ENCODE measurements around the gene LZTS3.
"Not testable (repeated sequence)": the region's sequence is repeated elsewhere in the genome, so short reads cannot be mapped to it uniquely, and the experiment has no call there.

Gene LZTS3

DNA sequence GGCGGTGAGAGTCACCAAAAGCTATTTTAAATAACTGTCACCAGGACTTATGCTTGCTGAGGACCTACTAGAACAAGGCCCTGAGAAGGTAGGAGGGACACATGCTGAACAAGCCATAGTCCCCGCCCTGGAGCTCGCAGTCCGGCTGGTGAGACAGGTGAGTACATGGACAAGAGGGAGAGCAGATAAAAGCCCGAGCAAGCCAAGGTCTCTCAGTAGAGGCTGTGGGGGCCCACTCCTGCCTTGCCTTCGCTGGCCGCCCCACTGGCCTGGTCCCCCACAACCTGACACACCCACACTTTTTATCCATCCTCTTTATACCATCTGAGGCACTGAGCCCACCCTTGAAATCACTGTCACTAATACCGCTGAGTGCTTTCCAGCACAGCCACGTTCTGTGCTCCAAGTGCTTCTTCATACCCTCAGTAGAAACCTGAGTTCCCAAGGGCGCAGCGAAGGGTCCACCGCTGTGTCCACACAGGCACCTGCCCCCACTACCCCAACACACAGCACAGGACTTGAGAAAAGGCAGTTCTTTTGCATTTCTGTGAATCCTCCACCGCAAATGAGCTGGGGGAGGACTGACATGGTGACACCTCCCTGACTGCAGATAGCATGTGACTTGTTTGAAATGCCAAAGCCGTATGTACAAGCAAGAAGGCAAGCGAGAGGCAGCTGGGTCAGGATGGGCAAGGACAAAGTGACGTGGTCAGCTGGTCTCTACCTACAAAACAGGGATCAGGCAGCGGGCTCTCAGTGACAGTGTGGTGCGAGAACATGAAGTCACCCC is 19.1 kb upstream of the LZTS3 start:
- DNase-seq = no peak

DNA sequence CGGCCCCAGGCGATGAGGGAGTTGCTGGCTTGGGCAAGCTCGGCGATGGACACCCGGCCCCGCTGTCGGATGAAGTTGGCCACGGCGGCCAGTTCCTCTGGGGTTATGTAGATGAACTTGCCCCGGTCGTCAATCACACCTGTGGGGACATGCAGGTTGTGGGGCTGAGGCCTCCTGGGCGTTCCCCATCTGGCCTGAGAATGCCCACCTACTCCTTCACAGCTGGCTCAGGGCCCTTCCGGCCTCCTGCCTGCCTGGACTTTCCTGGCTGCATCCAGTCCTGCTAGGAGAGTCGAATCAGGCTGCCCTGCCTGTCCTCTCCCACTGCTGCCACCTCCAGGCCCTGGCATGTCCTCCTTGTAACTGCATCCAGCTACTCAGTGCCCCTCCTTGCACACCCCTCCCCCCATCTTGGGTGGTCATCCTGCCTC is 17.3 kb upstream of the LZTS3 start:
- no peak for DNase-seq

DNA sequence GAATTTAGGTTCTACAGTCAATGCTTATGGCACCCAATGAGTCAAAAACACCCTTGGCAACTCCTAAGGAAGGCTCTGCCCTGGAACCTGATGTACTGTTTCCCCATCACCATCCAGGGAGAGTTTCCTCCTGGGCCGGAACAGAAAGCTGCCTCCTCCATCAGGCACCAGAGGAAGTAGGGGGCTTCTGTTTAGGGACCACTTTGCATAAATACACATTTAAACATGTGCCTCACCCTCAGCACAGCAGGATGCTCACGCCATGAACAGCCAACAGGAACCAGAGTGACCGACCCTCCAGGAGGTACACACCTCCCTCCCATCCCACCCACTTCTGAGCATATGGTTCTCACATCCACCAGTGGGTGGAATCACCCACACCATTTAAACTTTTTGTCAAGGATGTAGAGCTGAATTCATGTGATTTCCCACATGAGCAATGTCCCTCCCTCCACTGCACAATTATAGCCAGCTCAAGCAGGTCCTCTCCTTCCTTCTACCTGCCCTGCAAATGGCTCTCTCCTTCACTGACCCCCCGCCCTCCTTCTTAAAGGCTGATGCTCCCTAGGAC is 16.3 kb upstream of the LZTS3 start:
- DNase-seq = no peak

DNA sequence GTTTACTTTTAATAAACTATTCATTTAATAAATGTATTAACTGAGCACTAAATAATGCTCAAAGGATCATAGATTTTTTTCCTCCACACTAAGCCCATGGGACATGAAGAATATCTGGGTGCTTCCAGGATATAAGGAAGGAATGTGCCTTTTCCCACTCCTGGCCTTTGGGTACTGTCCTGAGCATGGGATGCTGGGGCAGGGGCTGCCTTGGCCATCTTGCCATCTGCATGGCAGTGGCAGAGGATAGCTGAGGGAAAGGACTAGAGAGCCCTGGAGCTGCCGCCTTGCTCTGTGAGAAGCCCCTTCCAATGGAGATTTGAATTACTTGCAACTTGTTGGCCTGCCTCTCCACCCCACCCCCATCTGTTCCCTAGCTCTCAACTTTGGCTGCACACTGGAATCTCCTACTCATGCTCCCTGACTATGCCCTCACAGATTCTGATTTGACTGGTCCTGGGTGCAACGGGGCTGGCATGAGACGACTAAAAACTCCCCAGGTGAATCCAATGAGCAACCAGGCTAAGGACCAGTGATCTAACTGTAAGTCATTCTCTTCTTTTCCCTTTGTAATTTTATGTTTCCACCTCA is 15.6 kb upstream of the LZTS3 start:
- no peak for DNase-seq

DNA sequence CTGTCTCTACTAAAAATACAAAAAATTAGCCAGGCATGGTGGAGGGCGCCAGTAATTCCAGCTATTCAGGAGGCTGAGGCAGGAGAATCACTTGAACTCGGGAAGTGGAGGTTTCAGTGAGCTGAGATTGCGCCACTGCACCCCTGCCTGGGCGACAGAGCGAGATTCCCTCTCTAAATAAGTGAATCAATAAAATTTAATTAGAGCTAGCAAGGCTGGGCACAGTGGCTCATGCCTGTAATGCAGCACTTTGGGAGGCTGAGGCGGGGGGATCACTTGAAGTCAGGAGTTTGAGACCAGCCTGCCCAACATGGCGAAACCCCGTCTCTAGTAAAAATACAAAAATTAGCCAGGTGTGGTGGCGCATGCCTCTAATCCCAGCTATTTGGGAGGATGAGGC is 14.5 kb upstream of the LZTS3 start:
- DNase-seq = not testable (repeated sequence)

DNA sequence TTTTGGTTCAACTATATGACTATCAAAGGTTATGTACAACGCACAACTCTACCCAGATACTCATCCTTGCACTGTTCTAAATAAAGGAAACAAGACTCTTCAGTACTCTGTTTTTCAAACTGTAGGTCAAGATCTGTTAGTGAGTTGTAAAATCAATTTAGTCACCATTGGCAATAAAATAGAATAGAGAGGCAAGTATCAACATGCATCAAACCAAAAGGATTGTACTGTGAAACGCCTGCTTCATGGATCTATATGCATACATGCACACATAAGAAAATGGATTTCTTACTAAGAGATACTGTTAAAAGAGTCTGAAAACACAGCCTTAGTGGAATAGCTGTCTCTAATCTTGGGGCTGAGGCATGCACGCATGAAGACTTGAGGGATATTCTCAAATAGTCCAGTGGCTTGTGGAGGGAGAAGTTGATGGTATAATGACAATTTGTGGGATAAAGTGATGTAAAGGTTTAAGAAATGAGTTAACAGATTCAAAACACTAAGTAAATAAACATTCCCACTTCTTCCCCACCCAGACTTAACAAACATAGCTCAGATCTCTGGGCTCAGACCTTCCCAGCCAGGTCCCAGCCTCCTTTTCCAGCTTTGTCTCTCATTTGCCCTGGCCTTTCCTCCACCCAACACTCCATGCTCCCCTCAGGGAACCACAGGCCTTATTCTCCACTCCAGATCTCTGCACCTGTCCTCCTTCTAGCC is 10.7 kb upstream of the LZTS3 start:
- no peak for DNase-seq

DNA sequence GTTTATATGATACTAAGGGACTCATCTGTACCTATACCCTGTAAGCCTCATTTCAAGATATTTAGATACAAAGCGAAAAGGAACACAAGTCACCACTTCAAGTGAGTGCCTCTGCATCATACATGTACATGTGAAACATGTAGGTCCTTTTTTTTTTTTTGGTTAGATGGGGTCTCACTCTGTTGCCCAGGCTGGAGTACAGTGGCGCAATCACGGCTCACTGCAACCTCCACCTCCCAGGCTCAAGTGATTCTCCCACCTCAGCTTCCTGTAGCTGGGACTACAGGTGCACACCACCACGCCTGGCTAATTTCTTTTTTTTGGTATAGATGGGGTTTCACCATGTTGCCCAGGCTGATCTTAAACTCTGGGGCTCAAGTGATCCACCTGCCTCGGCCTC is 9.1 kb upstream of the LZTS3 start:
- DNase-seq = not testable (repeated sequence)

DNA sequence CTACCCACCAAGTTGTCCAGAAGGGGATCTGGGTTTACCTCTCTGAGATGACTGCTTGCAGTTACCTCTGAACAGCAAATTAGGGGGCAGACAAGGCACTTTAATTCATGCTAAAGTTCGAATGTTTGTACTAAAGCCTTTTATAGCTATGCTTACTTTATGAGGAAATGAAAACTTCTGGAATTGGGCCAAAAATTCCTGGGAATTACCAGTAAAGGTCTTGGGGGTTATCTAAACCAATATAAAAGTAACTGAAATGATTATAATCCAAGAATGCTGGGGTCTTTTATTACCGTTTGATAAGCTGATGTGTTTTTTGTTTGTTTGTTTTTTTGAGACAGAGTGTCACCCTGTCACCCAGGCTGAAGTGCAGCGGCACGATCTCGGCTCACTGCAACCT is 7.9 kb upstream of the LZTS3 start:
- DNase-seq = no peak

DNA sequence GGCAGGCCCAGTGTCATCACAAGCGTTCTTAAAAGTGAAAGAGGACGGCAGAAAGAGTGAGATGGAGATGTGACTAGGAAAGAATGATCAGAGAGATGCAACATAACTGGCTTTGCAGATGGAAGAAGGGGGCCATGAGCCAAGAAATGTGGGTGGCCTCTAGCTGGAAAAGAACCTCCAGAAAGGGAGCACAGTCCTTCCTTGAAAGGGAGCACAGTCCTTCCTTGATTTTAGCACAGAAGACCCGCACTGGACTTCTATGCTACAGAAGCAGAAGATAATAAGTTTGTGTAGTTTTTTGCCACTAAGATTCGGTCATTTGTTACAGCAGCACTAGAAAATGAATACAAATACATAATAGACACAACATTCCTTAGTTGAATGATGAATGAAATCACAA is 7.0 kb upstream of the LZTS3 start:
- DNase-seq = no peak

DNA sequence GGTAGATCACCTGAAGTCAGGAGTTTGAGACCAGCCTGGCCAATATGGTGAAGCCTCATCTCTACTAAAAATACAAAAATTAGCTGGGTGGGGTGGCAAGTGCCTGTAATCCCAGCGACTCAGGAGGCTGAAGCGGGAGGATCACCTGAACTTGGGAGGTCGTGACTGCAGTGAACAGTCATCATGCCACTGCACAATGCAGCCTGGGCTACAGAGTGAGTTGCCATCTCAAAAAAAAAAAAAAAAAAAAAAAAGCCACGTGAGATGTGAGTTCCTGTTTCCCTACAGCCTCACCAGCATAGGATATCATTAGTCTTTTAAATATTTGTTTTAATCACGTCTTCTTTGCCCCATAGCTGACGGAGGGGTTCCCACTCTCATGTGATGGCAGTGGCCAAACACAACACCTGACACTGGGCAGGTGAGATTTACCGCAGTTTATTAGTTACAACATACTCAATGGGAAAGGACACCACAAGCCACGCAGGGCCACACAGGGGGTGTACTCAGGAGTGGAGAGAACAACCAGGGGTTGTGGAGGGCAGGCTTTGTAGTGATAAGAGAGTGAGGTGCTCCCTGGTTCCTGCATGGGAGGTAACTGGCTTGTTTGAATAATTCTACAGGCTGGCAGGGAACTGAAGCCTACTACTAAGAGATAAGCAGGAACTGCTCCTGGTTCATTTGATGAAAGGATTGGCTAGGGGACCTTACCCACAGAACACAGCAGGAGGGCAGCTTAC is 4.6 kb upstream of the LZTS3 start:
- no peak for DNase-seq

DNA sequence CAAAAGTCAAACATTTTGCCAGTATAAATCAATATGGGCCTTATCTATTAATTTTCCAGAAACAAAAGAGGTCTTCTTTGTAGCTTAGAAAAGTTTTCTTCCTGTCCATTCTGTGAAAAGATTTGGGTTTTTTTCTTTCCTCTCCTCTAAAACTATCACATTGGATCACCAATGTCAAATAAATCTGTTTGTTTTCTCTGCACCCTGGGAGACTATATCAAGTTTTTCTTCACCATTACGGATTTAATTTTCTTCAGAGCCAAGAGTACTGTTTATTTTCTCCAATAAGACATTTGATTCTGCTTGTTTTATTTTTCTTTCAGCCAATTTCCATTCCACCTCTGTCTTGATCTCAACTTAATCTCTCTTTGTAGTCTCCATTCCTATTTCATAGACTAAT is 1.9 kb upstream of the LZTS3 start:
- DNase-seq = no peak

DNA sequence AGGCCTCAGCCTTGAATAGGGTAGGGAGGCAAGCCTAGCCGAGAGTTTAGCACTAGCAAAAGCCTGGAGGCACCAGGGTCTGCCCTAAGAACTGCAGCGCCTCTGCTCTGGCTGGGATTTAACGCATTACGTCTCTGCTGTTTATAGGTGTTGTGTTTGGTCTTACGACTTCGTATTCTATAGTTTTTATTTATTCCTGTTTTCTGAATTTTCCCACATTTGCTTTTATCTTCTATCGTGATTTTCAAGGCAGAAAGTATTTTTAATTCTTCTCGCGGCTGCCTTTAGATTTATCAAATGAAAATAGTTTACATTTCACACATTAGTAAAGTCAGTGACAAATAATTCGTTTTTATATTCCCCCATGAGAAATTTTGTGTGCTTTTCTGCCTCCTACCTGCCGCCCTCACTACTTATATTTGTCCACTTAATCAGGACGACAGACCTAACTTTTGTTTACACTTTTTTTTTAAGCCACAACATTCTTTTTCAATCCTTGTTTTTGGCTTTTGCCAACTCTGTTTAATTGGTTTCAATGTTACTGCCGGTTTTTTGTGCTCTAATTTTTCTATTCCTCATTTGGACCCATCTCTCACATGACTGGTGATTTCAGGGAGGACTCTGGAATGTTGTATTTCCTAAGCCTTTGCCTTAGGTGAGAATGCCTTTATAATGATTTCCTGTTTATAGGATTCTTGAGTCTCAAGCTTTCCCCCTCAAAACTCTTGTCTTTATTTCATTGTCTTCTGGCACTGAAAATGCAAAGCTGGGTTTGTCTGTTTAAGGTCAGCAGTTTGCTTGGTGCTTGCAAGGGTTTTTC is 1.3 kb upstream of the LZTS3 start:
- DNase-seq = no peak

DNA sequence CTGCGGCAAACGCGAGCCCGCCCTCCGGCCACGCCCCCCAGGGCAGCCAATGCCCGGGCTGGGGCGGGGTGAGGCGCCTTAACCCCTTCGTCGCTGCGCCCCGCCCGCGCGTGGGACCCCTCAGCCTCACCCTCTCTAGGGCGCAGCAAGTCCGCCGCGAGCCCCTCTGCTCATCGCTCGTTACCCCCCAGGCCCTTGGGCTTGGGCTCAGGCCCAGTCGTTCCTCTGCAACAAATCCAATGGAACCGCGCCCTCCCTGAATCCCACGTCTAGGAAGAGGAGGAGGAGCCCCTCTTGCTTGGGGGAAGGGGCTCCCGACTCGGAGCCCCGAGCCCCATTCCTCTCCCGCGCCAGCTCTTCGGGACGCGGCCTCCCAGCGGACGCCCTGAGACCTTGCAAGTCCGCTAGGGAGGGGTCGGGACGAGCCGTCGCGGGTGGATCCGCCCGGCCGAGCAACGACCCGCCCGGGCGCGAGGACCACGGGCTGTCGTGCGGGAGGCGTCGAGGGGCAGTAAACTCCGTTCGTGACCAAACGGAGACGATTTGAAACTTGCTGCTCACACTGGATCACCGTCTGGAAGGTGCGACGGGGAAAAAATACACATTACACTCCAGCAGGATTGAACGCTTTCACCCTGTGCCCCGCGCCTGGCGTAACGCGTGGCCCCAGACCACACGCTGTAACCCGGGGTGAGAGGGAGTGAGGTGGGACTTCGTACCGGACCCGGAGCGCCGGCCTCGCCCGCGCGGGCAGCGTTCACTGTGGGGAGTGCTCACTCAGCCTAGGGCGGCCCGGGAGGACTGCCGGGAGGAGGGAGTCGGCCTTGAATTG is 477 bp upstream of the LZTS3 start:
- peak; percentile 89 for DNase-seq

DNA sequence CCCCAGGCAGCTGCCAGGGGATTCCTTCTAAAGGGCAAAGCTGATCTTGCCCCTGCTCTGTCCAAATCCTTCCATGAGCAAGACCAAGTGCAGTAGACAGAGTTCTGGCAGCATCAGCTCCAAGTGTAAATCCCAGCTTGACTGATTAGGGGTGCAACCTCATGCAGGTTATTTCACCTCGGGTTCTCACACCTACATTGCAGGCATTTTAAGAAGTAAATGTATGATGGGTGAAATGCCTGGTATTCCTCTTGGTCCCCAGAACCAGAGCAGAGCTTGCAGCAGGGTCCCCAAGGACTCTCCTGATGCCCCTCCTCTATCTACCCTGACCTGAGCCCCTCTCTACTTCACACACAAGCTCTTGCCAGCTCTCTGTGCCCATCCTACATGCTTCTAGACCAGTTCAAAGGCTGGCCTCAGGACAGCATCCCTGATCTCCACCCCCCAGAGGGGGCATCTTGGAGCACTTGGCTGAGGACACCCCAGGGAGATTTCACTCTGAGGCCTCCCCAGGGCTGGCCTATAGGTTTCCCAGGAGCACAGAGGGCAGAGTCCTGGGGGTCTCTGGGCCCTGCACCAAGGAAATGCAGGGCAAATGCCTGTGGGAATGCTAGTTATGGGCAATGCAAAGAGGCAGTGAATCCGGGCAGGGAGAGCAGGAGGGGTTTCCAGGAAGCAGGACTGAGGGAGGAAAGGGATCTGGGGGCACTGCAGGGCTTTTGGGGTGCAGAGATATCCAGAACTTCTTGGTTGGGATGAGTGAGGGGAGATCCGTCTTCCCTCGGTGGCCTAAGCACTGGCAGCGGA is 1.0 kb downstream of the LZTS3 start:
- no peak for DNase-seq

DNA sequence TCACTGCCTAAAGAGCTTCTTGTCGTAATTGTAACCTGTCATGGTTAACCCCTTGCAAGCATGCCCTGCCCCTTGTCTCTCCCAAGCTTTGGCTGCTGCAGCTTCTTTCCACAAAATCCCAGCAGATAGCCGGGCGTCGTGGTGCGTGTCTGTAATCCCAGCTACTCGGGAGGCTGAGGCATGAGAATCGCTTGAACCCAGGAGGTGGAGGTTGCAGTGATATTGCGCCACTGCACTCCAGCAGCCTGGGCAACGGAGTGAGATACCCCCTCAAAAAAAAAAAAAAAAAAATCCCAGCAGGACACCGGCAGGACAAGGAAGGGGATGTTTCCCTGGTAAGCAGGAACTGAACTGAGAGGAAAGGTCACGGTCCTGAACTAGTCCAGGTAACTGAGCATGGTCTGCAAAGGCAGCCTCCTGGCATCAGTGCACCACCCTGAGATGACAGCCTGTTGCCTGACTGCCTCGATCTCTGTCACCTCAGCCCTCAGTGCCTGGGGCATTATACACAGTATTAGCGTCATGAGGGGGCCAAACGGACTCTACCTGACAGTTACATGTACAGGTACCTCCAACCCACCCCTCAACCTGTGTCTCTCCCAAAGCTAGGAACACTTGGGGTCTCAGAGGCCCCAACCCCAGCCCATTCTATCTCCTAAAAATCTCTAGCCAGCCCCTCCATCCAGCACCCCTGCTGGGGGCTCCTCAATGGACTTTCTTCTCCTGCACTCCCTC is 1.8 kb downstream of the LZTS3 start:
- DNase-seq = no peak

DNA sequence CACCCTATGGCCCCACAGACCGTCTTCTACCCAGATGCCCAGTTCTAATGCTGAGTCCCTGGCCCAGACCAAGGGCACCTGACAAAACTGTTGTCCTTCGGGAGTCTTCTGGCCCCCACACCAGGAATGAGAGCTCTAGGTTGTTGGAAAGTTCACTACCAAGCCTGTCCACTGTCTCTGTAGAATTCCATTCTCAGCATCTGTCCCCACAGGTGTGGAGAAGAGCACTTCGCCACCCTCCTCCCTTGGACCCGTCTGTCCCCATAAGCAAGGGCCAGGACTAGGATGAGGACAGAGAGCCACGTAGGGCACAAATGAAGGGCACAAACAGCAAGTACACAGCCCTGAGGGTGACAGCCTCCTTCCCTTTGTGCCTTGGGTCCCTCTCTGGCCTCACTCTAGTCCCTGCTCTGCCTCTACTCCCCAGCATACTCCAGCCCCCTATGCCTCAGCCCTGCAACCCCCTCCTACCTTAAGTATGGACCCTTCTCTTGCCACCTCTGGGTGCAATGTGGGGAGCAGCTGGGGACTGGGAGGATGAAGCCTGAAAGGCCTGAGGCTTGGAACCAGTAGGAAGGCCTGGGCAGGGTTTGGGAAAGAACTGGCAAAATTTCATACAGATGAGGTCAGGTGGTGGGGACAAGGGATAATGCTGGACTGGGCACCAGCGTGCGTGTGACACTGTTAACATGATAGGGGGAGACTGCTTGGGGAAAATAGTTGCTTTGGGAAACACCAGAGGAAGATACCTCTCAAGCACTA is 4.3 kb downstream of the LZTS3 start:
- no peak for DNase-seq

DNA sequence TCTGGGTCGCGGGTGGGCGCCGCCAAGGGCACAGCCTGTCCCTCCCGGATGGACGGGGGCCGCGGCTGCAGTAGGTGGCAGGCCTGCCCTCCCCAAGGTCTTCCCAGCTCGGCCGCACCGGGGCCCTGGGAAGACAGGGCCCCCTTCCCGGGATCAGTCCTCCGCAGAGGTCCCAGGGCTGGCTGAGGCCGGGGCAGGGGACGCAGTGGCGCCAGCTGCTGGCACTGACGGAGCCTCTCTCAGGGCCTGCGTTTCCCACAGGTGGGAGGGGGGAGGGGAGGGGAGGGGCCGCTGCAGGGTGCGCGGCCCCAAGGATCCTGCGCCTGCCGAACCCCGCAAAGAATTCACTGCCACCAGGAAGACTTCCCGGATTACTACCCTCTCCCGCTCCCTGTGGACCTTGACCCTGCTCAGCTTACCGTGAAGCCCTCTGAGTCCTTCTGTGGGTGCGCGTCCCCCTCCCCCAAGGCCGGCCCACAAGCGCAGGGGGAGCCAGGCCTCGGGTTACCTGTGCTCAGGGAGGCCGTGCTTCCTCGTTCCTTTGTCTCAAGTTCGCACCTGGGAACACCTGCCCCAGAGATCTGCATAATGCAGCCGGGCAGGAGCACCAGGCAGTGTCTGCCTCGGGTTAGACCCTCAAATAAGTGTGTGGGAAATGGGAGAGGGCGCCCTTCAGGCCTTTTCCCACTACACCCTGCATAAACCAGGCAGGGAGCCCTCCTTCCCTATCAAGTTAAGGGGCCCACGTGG is 5.1 kb downstream of the LZTS3 start:
- DNase-seq = no peak

DNA sequence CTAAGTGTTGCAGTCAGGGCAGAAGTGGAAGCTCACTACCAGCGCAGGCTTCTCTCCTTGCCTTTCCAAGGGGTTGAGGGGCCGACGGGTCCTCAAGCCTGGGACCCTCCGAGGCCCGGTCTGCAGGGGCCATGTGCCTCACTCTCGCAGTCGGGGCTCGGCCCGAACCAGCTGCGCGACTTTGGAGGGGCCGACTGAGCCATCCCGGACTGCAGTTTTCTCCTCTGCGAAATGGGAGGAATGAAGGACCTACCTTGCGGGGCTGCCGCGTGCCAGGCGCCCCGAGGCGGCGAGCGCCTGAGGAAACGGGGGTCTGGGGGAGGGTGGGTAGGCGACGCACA is 5.6 kb downstream of the LZTS3 start:
- DNase-seq = no peak

Measured in activated gamma-delta T cell treated with Interleukin-2 at 50 U/mL for 16 hours (primary cell).